ENCODE measurements around the gene FASTK. TPM values are rescaled to one million over a fixed set of nuclear protein-coding genes. Genes with fewer than 3 reads are reported as not detected.
A peak's percentile ranks its signal among the peaks of the same experiment; 100 is the strongest.

The FASTK gene
- total and polyA plus RNA-seq, 2 donors = 52.2 to 142 TPM

GRCh38 chr7:151080067-151080521, 515 bp downstream of the FASTK start:
- Histone ChIP-seq H3K4me1 (ENCODE audit: control insufficient read depth in 2 of 2, insufficient read depth in 2 of 2, low read length in 2 of 2) (peaks cover 29 to 42% of the 10 kb centered on the region in 2 donors), H3K4me3 (ENCODE audit: low read length in 2 of 2) (peak overlapping the region; percentile 71 to 76), H3K36me3 (ENCODE audit: control insufficient read depth in 2 of 2, insufficient read depth in 2 of 2, low read length in 1 of 2) (peaks cover 25 to 30% of the 10 kb centered on the region in 2 donors), H3K27me3 (ENCODE audit: control insufficient read depth in 2 of 2, insufficient read depth in 1 of 2, low read length in 1 of 2) (peaks cover 17 to 18% of the 10 kb centered on the region in 2 donors), H3K9me3 (ENCODE audit: control insufficient read depth in 2 of 2, insufficient read depth in 1 of 2, low read length in 1 of 2) (no peaks in the 10 kb centered on the region), H3K27ac (ENCODE audit: low read depth in 1 of 2, low read length in 1 of 2) (peak overlapping the region; percentile 64 to 88)
- 2% methylated on average over 31 of the region's 31 CpGs for WGBS
- DNase-seq (ENCODE audit: low read depth in 6 of 9, low spot score in 9 of 9) = no peak

GRCh38 chr7:151079199-151079910, 1.3 kb downstream of the FASTK start:
- WGBS = 94% methylated on average over 27 of the region's 27 CpGs
- peaks cover 29 to 42% of the 10 kb centered on the region in 2 donors for H3K4me1 ChIP-seq (ENCODE audit: control insufficient read depth in 2 of 2, insufficient read depth in 2 of 2, low read length in 2 of 2)
- no peak overlapping the region for H3K27ac ChIP-seq (ENCODE audit: low read depth in 1 of 2, low read length in 1 of 2)
- no peak for DNase-seq (ENCODE audit: low read depth in 6 of 9, low spot score in 9 of 9)
- H3K36me3 ChIP-seq (ENCODE audit: control insufficient read depth in 2 of 2, insufficient read depth in 2 of 2, low read length in 1 of 2) = peaks cover 31 to 38% of the 10 kb centered on the region in 2 donors
- H3K9me3 ChIP-seq (ENCODE audit: control insufficient read depth in 2 of 2, insufficient read depth in 1 of 2, low read length in 1 of 2) = no peaks in the 10 kb centered on the region
- H3K27me3 ChIP-seq (ENCODE audit: control insufficient read depth in 2 of 2, insufficient read depth in 1 of 2, low read length in 1 of 2) = peaks cover 10% of the 10 kb centered on the region in 2 donors
- H3K4me3 ChIP-seq (ENCODE audit: low read length in 2 of 2) = peak overlapping the region; percentile 71 to 76

DNA sequence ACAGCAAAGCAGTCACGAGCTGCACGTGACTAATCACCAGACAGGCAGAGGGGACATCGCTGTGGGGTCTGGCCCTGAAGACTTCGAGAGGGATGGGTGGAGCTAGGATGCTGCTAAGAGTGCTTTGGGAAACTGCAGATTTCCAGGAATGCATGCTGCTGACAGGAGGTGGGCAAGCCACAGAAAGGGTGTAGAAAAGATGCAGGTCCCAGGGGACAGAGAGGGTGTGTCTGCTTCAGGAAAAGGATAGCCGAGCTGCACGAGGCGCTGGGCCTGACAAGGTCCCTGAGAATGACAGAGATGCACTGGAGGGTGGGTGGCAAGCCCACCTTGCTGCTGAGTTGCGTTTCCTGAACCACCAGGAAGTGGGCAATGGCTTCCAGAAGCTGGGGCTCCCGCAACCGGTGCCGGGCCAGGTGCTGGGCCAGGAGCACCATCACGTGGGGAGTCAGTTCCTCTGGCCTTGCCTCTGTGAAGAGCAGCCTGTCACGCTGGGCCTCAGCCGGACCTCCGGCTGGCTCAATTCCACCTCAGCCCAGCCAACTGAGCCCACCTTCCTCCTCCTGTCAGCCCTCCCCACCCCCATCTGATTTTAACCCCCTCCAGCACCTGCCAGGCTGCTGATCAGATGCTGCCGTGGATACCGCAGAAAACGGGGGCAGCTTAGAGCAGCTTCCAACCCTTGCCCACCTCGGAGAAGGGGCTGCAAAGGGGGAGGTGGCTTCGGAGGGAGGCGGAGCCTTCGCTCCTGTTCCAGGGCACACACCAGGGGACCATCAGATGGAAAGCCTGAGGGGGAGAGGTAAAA, 2.2 kb downstream of the FASTK start:
- Histone ChIP-seq H3K27ac (ENCODE audit: low read depth in 1 of 2, low read length in 1 of 2) (no peak overlapping the region), H3K36me3 (ENCODE audit: control insufficient read depth in 2 of 2, insufficient read depth in 2 of 2, low read length in 1 of 2) (peaks cover 40 to 47% of the 10 kb centered on the region in 2 donors), H3K27me3 (ENCODE audit: control insufficient read depth in 2 of 2, insufficient read depth in 1 of 2, low read length in 1 of 2) (peaks cover under 1 to 1% of the 10 kb centered on the region in 2 donors), H3K9me3 (ENCODE audit: control insufficient read depth in 2 of 2, insufficient read depth in 1 of 2, low read length in 1 of 2) (no peaks in the 10 kb centered on the region), H3K4me1 (ENCODE audit: control insufficient read depth in 2 of 2, insufficient read depth in 2 of 2, low read length in 2 of 2) (peaks cover 29 to 37% of the 10 kb centered on the region in 2 donors), H3K4me3 (ENCODE audit: low read length in 2 of 2) (no peak overlapping the region)
- 85% methylated on average over 22 of the region's 22 CpGs for whole genome bisulfite sequencing
- DNase-seq (ENCODE audit: low read depth in 6 of 9, low spot score in 9 of 9) = no peak

DNA sequence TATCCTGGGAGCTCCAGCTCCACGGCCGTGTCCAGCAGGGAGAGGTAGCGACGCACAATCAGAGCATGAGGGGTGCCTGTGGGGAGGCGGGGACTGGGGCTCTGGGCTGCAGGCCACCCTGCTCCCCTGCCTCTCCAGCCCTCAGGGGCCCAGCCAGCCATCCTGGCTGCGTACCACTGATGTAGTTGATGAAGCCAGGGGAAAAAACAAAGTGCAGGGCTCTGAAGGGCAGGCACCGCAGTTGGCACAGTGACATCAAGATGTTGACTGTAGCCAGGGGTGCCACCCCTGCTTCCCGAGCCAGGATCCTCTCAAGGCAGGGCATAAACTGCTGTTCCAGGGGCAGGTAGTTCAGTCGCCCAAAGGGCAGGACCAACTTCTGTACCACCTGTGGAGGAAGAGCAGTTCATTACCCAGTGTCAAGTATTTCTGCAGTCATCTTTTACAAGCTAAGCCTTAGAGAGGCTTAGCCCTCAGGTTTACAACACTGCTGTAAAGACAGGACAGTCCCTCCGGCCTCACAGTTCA, 2.8 kb downstream of the FASTK start:
- Histone ChIP-seq H3K36me3 (ENCODE audit: control insufficient read depth in 2 of 2, insufficient read depth in 2 of 2, low read length in 1 of 2) (peaks cover 44 to 54% of the 10 kb centered on the region in 2 donors), H3K27me3 (ENCODE audit: control insufficient read depth in 2 of 2, insufficient read depth in 1 of 2, low read length in 1 of 2) (no peaks in the 10 kb centered on the region), H3K9me3 (ENCODE audit: control insufficient read depth in 2 of 2, insufficient read depth in 1 of 2, low read length in 1 of 2) (no peaks in the 10 kb centered on the region), H3K4me3 (ENCODE audit: low read length in 2 of 2) (no peak overlapping the region), H3K4me1 (ENCODE audit: control insufficient read depth in 2 of 2, insufficient read depth in 2 of 2, low read length in 2 of 2) (peaks cover 29 to 36% of the 10 kb centered on the region in 2 donors), H3K27ac (ENCODE audit: low read depth in 1 of 2, low read length in 1 of 2) (no peak overlapping the region)
- no peak for DNase-seq (ENCODE audit: low read depth in 6 of 9, low spot score in 9 of 9)
- WGBS = 90% methylated on average over 10 of the region's 10 CpGs

DNA sequence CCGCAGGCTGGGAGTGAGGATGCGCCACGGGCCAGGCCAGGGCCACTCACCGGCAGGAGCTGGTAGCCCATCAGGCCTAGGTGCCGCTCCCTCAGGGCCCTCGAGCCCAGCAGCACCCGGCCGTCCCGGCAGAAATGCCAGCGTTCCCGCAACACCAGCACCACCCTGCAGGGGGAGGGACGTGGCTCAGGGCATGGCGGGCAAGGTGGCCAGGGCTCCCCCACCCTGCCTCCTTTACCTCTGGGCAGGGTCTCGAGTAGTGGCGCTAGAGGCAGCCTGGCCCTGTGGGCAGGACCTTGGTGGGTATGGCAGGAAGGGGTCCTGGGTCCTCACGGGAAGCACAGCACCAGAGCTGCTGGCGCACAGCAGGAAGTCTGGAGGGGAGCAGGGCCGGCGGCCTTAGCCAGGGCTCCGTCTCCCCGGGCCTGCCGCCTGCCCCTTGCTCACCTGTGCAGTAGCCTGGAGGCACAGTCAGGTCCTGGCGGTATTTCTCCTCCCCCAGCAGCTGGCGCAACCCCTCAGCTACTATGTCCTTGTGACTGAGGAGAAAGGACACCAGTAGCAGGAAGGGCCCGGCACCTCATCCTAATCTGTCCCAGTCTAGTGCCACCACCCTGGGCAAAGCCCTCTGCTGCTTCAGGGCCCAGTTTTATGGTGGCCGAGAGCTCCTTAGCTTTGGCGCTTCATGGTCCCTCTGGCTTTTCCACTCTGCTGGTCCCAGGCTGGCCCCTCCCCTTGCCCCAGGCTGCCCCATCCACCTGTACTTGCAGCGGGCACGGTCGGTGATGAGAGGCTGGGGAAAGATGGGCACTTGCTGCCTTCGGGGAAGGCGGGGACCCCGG, 3.5 kb downstream of the FASTK start:
- no peak for DNase-seq (ENCODE audit: low read depth in 6 of 9, low spot score in 9 of 9)
- 97% methylated on average over 33 of the region's 33 CpGs for WGBS
- Histone ChIP-seq H3K9me3 (ENCODE audit: control insufficient read depth in 2 of 2, insufficient read depth in 1 of 2, low read length in 1 of 2) (no peaks in the 10 kb centered on the region), H3K4me1 (ENCODE audit: control insufficient read depth in 2 of 2, insufficient read depth in 2 of 2, low read length in 2 of 2) (peaks cover 22 to 30% of the 10 kb centered on the region in 2 donors), H3K27ac (ENCODE audit: low read depth in 1 of 2, low read length in 1 of 2) (no peak overlapping the region), H3K4me3 (ENCODE audit: low read length in 2 of 2) (no peak overlapping the region), H3K36me3 (ENCODE audit: control insufficient read depth in 2 of 2, insufficient read depth in 2 of 2, low read length in 1 of 2) (peaks cover 49 to 60% of the 10 kb centered on the region in 2 donors), H3K27me3 (ENCODE audit: control insufficient read depth in 2 of 2, insufficient read depth in 1 of 2, low read length in 1 of 2) (no peaks in the 10 kb centered on the region)

- Histone ChIP-seq H3K36me3 (ENCODE audit: control insufficient read depth in 2 of 2, insufficient read depth in 2 of 2, low read length in 1 of 2) (peaks cover 59 to 64% of the 10 kb centered on the region in 2 donors), H3K9me3 (ENCODE audit: control insufficient read depth in 2 of 2, insufficient read depth in 1 of 2, low read length in 1 of 2) (no peaks in the 10 kb centered on the region), H3K27ac (ENCODE audit: low read depth in 1 of 2, low read length in 1 of 2) (no peak overlapping the region), H3K4me3 (ENCODE audit: low read length in 2 of 2) (no peak overlapping the region), H3K4me1 (ENCODE audit: control insufficient read depth in 2 of 2, insufficient read depth in 2 of 2, low read length in 2 of 2) (peaks cover 11 to 20% of the 10 kb centered on the region in 2 donors), H3K27me3 (ENCODE audit: control insufficient read depth in 2 of 2, insufficient read depth in 1 of 2, low read length in 1 of 2) (no peaks in the 10 kb centered on the region)
- no peak for DNase-seq (ENCODE audit: low read depth in 6 of 9, low spot score in 9 of 9)
- WGBS = 96% methylated on average over 22 of the region's 22 CpGs
Measured at GRCh38 chr7:151075978-151076426, 4.6 kb downstream of the FASTK start.

GRCh38 chr7:151075662-151075971, 5.0 kb downstream of the FASTK start:
- WGBS = 98% methylated on average over 7 of the region's 7 CpGs
- DNase-seq (ENCODE audit: low read depth in 6 of 9, low spot score in 9 of 9) = no peak
- H3K4me1 ChIP-seq (ENCODE audit: control insufficient read depth in 2 of 2, insufficient read depth in 2 of 2, low read length in 2 of 2) = peaks cover 11 to 18% of the 10 kb centered on the region in 2 donors
- no peak overlapping the region for H3K4me3 ChIP-seq (ENCODE audit: low read length in 2 of 2)
- no peak overlapping the region for H3K27ac ChIP-seq (ENCODE audit: low read depth in 1 of 2, low read length in 1 of 2)
- no peaks in the 10 kb centered on the region for H3K9me3 ChIP-seq (ENCODE audit: control insufficient read depth in 2 of 2, insufficient read depth in 1 of 2, low read length in 1 of 2)
- peaks cover 63 to 68% of the 10 kb centered on the region in 2 donors for H3K36me3 ChIP-seq (ENCODE audit: control insufficient read depth in 2 of 2, insufficient read depth in 2 of 2, low read length in 1 of 2)
- H3K27me3 ChIP-seq (ENCODE audit: control insufficient read depth in 2 of 2, insufficient read depth in 1 of 2, low read length in 1 of 2) = no peaks in the 10 kb centered on the region

DNA sequence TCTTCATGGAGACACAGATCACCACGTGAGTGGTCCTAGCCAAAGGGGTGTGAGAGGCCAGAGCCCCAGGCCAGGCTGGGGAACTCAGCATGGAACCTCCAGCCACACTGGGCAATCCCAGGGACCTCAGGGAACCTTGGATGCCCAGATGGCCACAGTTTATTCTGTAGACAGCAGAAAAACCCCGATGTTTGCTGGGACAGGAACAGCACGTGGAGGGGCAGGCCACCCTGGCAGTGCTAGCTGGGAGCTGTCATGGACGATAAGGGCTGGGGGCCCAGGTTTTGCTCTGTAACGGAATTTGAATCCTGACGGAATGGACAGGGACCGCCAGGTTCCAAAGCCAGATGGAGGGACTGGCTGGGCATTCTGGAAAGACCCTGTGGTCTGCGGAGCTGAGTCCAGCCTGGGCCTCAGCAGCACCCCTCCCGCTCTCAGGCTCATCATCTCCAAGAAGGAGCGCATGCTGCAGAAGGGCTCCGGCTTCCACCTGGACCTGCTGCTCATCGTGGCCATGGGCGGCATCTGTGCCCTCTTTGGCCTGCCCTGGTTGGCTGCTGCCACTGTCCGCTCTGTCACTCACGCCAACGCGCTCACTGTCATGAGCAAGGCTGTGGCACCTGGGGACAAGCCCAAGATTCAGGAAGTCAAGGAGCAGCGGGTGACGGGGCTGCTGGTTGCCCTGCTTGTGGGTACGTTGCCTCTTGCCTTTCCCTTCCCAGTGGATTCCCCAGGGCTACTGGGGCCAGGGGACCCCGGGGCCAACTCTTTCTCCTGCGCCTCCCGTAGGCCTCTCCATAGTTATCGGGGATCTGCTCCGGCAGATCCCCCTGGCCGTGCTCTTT, 5.6 kb downstream of the FASTK start:
- DNase-seq (ENCODE audit: low read depth in 6 of 9, low spot score in 9 of 9) = no peak
- no peaks in the 10 kb centered on the region for H3K9me3 ChIP-seq (ENCODE audit: control insufficient read depth in 2 of 2, insufficient read depth in 1 of 2, low read length in 1 of 2)
- 97% methylated on average over 26 of the region's 26 CpGs for WGBS
- H3K4me1 ChIP-seq (ENCODE audit: control insufficient read depth in 2 of 2, insufficient read depth in 2 of 2, low read length in 2 of 2) = peaks cover 11 to 16% of the 10 kb centered on the region in 2 donors
- H3K27ac ChIP-seq (ENCODE audit: low read depth in 1 of 2, low read length in 1 of 2) = no peak overlapping the region
- H3K27me3 ChIP-seq (ENCODE audit: control insufficient read depth in 2 of 2, insufficient read depth in 1 of 2, low read length in 1 of 2) = no peaks in the 10 kb centered on the region
- H3K36me3 ChIP-seq (ENCODE audit: control insufficient read depth in 2 of 2, insufficient read depth in 2 of 2, low read length in 1 of 2) = peaks cover 69 to 74% of the 10 kb centered on the region in 2 donors
- no peak overlapping the region for H3K4me3 ChIP-seq (ENCODE audit: low read length in 2 of 2)
